GM23248 (cell line): ENCODE results near the gene NRG3. TPM values are rescaled to one million over a fixed set of nuclear protein-coding genes. Genes with fewer than 3 reads are reported as not detected.

Experiments used
- DNase-seq: peaks from one replicate; pipeline ENCODE4 v3.0.0-alpha.2; 2015
- H2AFZ ChIP-seq: fragments of 200-600 bp; sonication (generic); 2 replicates; pipeline ENCODE4 v1.6.1; 2016; ENCODE audit warnings: antibody characterized with exemption
- H3F3A ChIP-seq: fragments of 200-600 bp; sonication (generic); 2 replicates; pipeline ENCODE4 v1.6.1; 2016; ENCODE audit warnings: mild to moderate bottlenecking, antibody characterized with exemption, mixed run types; ENCODE audit not compliant: insufficient read depth
- H3K27ac ChIP-seq: fragments of 200-600 bp; sonication (generic); 2 replicates; pipeline ENCODE4 v1.5.1; 2016; ENCODE audit warnings: mild to moderate bottlenecking
- H3K27me3 ChIP-seq: fragments of 200-600 bp; sonication (generic); replicated peaks from 2 replicates; pipeline ENCODE4 v1.6.1; 2016; ENCODE audit warnings: mild to moderate bottlenecking; ENCODE audit not compliant: insufficient read depth
- H3K36me3 ChIP-seq: fragments of 200-600 bp; sonication (generic); 2 replicates; pipeline ENCODE4 v1.6.1; 2016; ENCODE audit warnings: low read depth, mild to moderate bottlenecking
- H3K4me1 ChIP-seq: fragments of 200-600 bp; sonication (generic); 2 replicates; pipeline ENCODE4 v1.6.1; 2016; ENCODE audit warnings: mild to moderate bottlenecking; ENCODE audit not compliant: insufficient read depth
- H3K4me2 ChIP-seq: fragments of 200-600 bp; sonication (generic); one replicate; pipeline ENCODE4 v1.6.1; 2016; ENCODE audit warnings: mild to moderate bottlenecking; ENCODE audit not compliant: unreplicated experiment
- H3K4me3 ChIP-seq: fragments of 200-600 bp; sonication (generic); 2 replicates; pipeline ENCODE4 v1.5.1; 2016; ENCODE audit warnings: mild to moderate bottlenecking
- H3K79me2 ChIP-seq: fragments of 200-600 bp; sonication (generic); 2 replicates; pipeline ENCODE4 v1.6.1; 2016; ENCODE audit warnings: mild to moderate bottlenecking; ENCODE audit not compliant: insufficient read depth
- H3K9ac ChIP-seq: fragments of 200-600 bp; sonication (generic); 2 replicates; pipeline ENCODE4 v1.6.1; 2016; ENCODE audit warnings: mild to moderate bottlenecking
- H3K9me2 ChIP-seq: fragments of 200-600 bp; sonication (generic); 2 replicates; pipeline ENCODE4 v1.6.1; 2016; ENCODE audit warnings: mixed run types, mild to moderate bottlenecking, moderate library complexity; ENCODE audit not compliant: insufficient read depth
- H3K9me3 ChIP-seq: fragments of 200-600 bp; sonication (generic); one replicate; pipeline ENCODE4 v1.6.1; 2017; ENCODE audit warnings: low read depth
- H4K20me1 ChIP-seq: fragments of 200-600 bp; sonication (generic); 2 replicates; pipeline ENCODE4 v1.6.0; 2016; ENCODE audit not compliant: insufficient read depth
- EZH2 ChIP-seq: fragments of 200-600 bp; sonication (generic); IDR thresholded peaks from 2 replicates; pipeline ENCODE4 v1.6.1; 2018; ENCODE audit warnings: antibody characterized with exemption, mild to moderate bottlenecking; ENCODE audit not compliant: insufficient read depth, poor library complexity, severe bottlenecking
- EZH2phosphoT487 ChIP-seq: fragments of 200-600 bp; sonication (generic); IDR thresholded peaks from 2 replicates; pipeline ENCODE4 v1.6.1; 2018; ENCODE audit warnings: antibody characterized with exemption, moderate library complexity, mild to moderate bottlenecking, low read depth; ENCODE audit not compliant: insufficient read depth
- WGBS, 2 experiments: methylation state at CpG; one replicate each; pipeline ENCODE4 v1.1.6; 2015 to 2017; ENCODE audit warnings: low lambda C conversion rate in 2 of 2, low coverage in 1 of 2; ENCODE audit errors: missing lambda C conversion rate in 2 of 2; 5-methylcytosine and 5-hydroxymethylcytosine counted together
- in situ Hi-C: fragments of 300-500 bp; cut with MboI; formaldehyde crosslinking; loops from 2 replicates; pipeline ENCODE4 v1.15.0; 2020
- polyA plus RNA-seq: library from polyadenylated mRNA; unstranded; fragments of >200 nt; fragmentation: Nextera tagmentation; extraction: Ambion mirVana; gene quantifications from 2 replicates; pipeline ENCODE4 v1.2.1, GENCODE V29; 2016
- total RNA-seq: library from RNA; depleted of rRNA; stranded (reverse); fragments of >200 nt; shearing (Covaris generic); gene quantifications from 2 replicates; pipeline ENCODE4 v1.2.3, GENCODE V29; 2014

Gene NRG3
- total and polyA plus RNA-seq, 2 experiments from 2014 or later = not detected

- Histone ChIP-seq H3K27ac (no peak overlapping the region), H4K20me1 (no peaks in the 10 kb centered on the region), H3K79me2 (no peaks in the 10 kb centered on the region), H3K4me1 (no peaks in the 10 kb centered on the region), H3K9me2 (no peaks in the 10 kb centered on the region), H3K4me2 (no peak overlapping the region), H3F3A (no peaks in the 10 kb centered on the region), H3K36me3 (no peaks in the 10 kb centered on the region), H2AFZ (no peak overlapping the region), H3K4me3 (no peak overlapping the region), H3K27me3 (no peaks in the 10 kb centered on the region), H3K9ac (no peak overlapping the region), H3K9me3 (no peaks in the 10 kb centered on the region)
- in situ Hi-C loops = no loop called here
- no peak for TF ChIP-seq EZH2phosphoT487
- no peak for TF ChIP-seq EZH2
- WGBS, 2 experiments = 13 to 24% methylated on average over 3 of the region's 3 CpGs
- no peak for DNase-seq
Measured at GRCh38 chr10:82506680-82507376, 631.8 kb downstream of the NRG3 start.

GRCh38 chr10:82515256-82515655, 640.3 kb downstream of the NRG3 start:
- in situ Hi-C loops = no loop called here
- Histone ChIP-seq H3K36me3 (no peaks in the 10 kb centered on the region), H3K9me3 (no peaks in the 10 kb centered on the region), H3K9me2 (no peaks in the 10 kb centered on the region), H3K27ac (no peak overlapping the region), H3K9ac (no peak overlapping the region), H3K79me2 (no peaks in the 10 kb centered on the region), H2AFZ (no peak overlapping the region), H3K4me2 (no peak overlapping the region), H3K4me1 (no peaks in the 10 kb centered on the region), H4K20me1 (no peaks in the 10 kb centered on the region), H3K4me3 (no peak overlapping the region), H3K27me3 (no peaks in the 10 kb centered on the region), H3F3A (no peaks in the 10 kb centered on the region)
- TF ChIP-seq EZH2phosphoT487 (no peak), EZH2 (no peak)
- 12 to 15% methylated on average over 1 of the region's 1 CpG for WGBS, 2 experiments
- no peak for DNase-seq

- H3K4me1 ChIP-seq = no peaks in the 10 kb centered on the region
- H3K27ac ChIP-seq = no peak overlapping the region
- no peak overlapping the region for H2AFZ ChIP-seq
- no peak for TF ChIP-seq EZH2phosphoT487
- no peak for TF ChIP-seq EZH2
- H3K4me2 ChIP-seq = no peak overlapping the region
- no peaks in the 10 kb centered on the region for H3K27me3 ChIP-seq
- H3K9me3 ChIP-seq = peaks cover 6% of the 10 kb centered on the region
- WGBS, 2 experiments = 41 to 43% methylated on average over 4 of the region's 4 CpGs
- H3K9ac ChIP-seq = no peak overlapping the region
- H4K20me1 ChIP-seq = no peaks in the 10 kb centered on the region
- DNase-seq = no peak
- no peaks in the 10 kb centered on the region for H3K79me2 ChIP-seq
- H3F3A ChIP-seq = no peaks in the 10 kb centered on the region
- in situ Hi-C loops = no loop called here
- no peaks in the 10 kb centered on the region for H3K9me2 ChIP-seq
- H3K4me3 ChIP-seq = no peak overlapping the region
- no peaks in the 10 kb centered on the region for H3K36me3 ChIP-seq
Measured at GRCh38 chr10:82529062-82529461, 654.1 kb downstream of the NRG3 start.

GRCh38 chr10:82535457-82535856, 660.5 kb downstream of the NRG3 start:
- Histone ChIP-seq H3K9me3 (no peaks in the 10 kb centered on the region), H3K4me1 (no peaks in the 10 kb centered on the region), H3K79me2 (no peaks in the 10 kb centered on the region), H3K9ac (no peak overlapping the region), H3F3A (no peaks in the 10 kb centered on the region), H4K20me1 (no peaks in the 10 kb centered on the region), H3K36me3 (no peaks in the 10 kb centered on the region), H3K4me3 (no peak overlapping the region), H3K27me3 (no peaks in the 10 kb centered on the region), H2AFZ (no peak overlapping the region), H3K9me2 (no peaks in the 10 kb centered on the region), H3K27ac (no peak overlapping the region), H3K4me2 (no peak overlapping the region)
- in situ Hi-C loops = no loop called here
- DNase-seq = no peak
- WGBS, 2 experiments = 63 to 64% methylated on average over 3 of the region's 3 CpGs
- TF ChIP-seq EZH2 = no peak
- no peak for TF ChIP-seq EZH2phosphoT487

- Histone ChIP-seq H2AFZ (no peak overlapping the region), H3K79me2 (no peaks in the 10 kb centered on the region), H3K9me3 (no peaks in the 10 kb centered on the region), H3K4me3 (no peak overlapping the region), H3K27me3 (no peaks in the 10 kb centered on the region), H3K4me2 (no peak overlapping the region), H4K20me1 (no peaks in the 10 kb centered on the region), H3K4me1 (no peaks in the 10 kb centered on the region), H3K9me2 (no peaks in the 10 kb centered on the region), H3K9ac (no peak overlapping the region), H3K36me3 (no peaks in the 10 kb centered on the region), H3K27ac (no peak overlapping the region), H3F3A (no peaks in the 10 kb centered on the region)
- in situ Hi-C loops = no loop called here
- TF ChIP-seq EZH2phosphoT487 = no peak
- TF ChIP-seq EZH2 = no peak
- no peak for DNase-seq
Measured at GRCh38 chr10:82536668-82537067, 661.7 kb downstream of the NRG3 start.
